ENCODE data around the gene PSME2.

PSME2 gene

DNA sequence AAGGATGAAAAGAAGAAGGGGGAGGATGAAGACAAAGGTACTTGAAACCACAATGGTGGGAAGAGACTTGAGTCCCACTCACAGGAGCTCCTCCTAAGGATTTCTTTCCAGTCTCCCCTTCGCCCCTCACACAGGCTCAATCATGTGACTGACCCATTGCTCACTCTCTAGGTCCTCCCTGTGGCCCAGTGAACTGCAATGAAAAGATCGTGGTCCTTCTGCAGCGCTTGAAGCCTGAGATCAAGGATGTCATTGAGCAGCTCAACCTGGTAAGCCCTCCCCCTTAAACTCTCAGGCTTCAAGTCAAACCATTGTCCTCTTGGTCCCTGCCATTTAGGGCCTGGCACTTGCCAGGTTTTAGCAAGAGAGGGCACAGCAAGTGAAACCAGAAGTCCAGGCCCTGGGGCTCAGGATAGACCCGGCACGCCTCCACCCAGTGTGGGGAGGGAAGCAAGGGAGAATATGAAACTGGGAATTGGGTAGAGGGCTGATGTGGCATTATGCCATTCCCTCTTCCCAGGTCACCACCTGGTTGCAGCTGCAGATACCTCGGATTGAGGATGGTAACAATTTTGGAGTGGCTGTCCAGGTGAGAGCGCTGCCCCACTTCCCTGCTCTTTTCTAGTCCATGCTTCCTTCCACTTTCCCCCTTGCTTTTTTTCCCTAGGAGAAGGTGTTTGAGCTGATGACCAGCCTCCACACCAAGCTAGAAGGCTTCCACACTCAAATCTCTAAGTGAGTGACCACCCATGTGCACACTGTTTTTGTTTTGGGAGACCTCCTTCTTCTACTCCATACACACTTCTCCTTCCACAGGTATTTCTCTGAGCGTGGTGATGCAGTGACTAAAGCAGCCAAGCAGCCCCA is 8.6 kb downstream of the PSME2 start (continued):
- TF ChIP-seq, protein P1, sequence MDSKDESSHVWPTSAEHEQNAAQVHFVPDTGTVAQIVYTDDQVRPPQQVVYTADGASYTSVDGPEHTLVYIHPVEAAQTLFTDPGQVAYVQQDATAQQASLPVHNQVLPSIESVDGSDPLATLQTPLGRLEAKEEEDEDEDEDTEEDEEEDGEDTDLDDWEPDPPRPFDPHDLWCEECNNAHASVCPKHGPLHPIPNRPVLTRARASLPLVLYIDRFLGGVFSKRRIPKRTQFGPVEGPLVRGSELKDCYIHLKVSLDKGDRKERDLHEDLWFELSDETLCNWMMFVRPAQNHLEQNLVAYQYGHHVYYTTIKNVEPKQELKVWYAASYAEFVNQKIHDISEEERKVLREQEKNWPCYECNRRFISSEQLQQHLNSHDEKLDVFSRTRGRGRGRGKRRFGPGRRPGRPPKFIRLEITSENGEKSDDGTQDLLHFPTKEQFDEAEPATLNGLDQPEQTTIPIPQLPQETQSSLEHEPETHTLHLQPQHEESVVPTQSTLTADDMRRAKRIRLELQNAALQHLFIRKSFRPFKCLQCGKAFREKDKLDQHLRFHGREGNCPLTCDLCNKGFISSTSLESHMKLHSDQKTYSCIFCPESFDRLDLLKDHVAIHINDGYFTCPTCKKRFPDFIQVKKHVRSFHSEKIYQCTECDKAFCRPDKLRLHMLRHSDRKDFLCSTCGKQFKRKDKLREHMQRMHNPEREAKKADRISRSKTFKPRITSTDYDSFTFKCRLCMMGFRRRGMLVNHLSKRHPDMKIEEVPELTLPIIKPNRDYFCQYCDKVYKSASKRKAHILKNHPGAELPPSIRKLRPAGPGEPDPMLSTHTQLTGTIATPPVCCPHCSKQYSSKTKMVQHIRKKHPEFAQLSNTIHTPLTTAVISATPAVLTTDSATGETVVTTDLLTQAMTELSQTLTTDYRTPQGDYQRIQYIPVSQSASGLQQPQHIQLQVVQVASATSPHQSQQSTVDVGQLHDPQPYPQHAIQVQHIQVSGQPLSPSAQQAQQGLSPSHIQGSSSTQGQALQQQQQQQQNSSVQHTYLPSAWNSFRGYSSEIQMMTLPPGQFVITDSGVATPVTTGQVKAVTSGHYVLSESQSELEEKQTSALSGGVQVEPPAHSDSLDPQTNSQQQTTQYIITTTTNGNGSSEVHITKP (tag by site-specific recombination; IDR thresholded peaks at IDR 0.05): peak; percentile 78; the same call in 1 of the 2 replicates
- TF ChIP-seq, protein P2, sequence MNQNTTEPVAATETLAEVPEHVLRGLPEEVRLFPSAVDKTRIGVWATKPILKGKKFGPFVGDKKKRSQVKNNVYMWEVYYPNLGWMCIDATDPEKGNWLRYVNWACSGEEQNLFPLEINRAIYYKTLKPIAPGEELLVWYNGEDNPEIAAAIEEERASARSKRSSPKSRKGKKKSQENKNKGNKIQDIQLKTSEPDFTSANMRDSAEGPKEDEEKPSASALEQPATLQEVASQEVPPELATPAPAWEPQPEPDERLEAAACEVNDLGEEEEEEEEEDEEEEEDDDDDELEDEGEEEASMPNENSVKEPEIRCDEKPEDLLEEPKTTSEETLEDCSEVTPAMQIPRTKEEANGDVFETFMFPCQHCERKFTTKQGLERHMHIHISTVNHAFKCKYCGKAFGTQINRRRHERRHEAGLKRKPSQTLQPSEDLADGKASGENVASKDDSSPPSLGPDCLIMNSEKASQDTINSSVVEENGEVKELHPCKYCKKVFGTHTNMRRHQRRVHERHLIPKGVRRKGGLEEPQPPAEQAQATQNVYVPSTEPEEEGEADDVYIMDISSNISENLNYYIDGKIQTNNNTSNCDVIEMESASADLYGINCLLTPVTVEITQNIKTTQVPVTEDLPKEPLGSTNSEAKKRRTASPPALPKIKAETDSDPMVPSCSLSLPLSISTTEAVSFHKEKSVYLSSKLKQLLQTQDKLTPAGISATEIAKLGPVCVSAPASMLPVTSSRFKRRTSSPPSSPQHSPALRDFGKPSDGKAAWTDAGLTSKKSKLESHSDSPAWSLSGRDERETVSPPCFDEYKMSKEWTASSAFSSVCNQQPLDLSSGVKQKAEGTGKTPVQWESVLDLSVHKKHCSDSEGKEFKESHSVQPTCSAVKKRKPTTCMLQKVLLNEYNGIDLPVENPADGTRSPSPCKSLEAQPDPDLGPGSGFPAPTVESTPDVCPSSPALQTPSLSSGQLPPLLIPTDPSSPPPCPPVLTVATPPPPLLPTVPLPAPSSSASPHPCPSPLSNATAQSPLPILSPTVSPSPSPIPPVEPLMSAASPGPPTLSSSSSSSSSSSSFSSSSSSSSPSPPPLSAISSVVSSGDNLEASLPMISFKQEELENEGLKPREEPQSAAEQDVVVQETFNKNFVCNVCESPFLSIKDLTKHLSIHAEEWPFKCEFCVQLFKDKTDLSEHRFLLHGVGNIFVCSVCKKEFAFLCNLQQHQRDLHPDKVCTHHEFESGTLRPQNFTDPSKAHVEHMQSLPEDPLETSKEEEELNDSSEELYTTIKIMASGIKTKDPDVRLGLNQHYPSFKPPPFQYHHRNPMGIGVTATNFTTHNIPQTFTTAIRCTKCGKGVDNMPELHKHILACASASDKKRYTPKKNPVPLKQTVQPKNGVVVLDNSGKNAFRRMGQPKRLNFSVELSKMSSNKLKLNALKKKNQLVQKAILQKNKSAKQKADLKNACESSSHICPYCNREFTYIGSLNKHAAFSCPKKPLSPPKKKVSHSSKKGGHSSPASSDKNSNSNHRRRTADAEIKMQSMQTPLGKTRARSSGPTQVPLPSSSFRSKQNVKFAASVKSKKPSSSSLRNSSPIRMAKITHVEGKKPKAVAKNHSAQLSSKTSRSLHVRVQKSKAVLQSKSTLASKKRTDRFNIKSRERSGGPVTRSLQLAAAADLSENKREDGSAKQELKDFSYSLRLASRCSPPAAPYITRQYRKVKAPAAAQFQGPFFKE (tag by site-specific recombination; IDR thresholded peaks at IDR 0.05; ENCODE audit: borderline replicate concordance): no peak
- TF ChIP-seq PRDM1 (tag by site-specific recombination; IDR thresholded peaks at IDR 0.05) (0 out of 2 replicates have a peak, but pooled peaks have one; percentile 17), ZNF311 (tag by site-specific recombination; IDR thresholded peaks at IDR 0.05; ENCODE audit: borderline replicate concordance) (no peak)

DNA sequence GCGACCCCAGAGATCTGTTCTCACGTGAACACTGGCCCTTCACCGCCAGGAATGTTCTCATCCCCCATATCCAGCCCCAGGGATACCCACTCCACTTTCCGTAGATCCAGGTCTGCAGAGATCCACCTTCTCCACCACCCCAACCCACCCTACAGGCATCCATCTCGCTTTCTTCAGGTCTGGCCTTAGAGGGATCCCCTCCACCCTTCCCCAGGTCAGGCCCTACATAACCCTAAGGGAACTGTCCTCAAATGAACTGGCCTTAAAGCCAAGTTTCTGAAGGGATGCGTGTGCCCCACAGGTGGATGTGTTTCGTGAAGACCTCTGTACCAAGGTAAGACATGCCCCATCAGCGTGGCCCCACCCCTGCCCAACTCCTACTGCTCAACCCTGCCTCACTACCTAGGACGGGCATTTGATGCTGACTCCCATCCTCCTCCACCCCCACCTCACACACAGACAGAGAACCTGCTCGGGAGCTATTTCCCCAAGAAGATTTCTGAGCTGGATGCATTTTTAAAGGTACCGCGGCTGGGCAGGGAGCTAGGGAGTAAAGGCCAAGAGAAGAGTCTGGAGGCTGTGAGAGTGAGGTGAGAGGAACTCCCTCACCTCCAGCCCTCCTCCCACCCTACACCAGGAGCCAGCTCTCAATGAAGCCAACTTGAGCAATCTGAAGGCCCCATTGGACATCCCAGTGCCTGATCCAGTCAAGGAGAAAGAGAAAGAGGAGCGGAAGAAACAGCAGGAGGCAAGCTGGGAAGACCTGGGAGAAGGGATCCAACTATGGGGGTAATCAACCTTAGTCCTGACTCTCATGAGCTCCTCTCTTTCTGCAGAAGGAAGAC is 9.5 kb downstream of the PSME2 start:
- TF ChIP-seq SCRT1 (tag by site-specific recombination; IDR thresholded peaks at IDR 0.05; ENCODE audit: borderline replicate concordance) (0 out of 2 replicates have a peak, but pooled peaks have one; percentile 30), ZNF571 (tag by site-specific recombination; IDR thresholded peaks at IDR 0.05) (no peak), ZBTB17 (tag by site-specific recombination; IDR thresholded peaks at IDR 0.05) (0 out of 2 replicates have a peak, but pooled peaks have one; percentile 31), SCRT2 (tag by site-specific recombination; IDR thresholded peaks at IDR 0.05) (peak; percentile 65), ZBTB20 (tag by site-specific recombination; IDR thresholded peaks at IDR 0.05) (peak; percentile 45; the same call in 1 of the 2 replicates), GLIS1 (tag by site-specific recombination; IDR thresholded peaks at IDR 0.05) (no peak; the same call in 1 of the 2 replicates), ZNF175 (tag by site-specific recombination; IDR thresholded peaks at IDR 0.05) (no peak), IKZF3 (tag by site-specific recombination; IDR thresholded peaks at IDR 0.05) (0 out of 2 replicates have a peak, but pooled peaks have one; percentile 54), WT1 (tag by site-specific recombination; IDR thresholded peaks at IDR 0.05) (no peak)
- TF ChIP-seq, protein P3, sequence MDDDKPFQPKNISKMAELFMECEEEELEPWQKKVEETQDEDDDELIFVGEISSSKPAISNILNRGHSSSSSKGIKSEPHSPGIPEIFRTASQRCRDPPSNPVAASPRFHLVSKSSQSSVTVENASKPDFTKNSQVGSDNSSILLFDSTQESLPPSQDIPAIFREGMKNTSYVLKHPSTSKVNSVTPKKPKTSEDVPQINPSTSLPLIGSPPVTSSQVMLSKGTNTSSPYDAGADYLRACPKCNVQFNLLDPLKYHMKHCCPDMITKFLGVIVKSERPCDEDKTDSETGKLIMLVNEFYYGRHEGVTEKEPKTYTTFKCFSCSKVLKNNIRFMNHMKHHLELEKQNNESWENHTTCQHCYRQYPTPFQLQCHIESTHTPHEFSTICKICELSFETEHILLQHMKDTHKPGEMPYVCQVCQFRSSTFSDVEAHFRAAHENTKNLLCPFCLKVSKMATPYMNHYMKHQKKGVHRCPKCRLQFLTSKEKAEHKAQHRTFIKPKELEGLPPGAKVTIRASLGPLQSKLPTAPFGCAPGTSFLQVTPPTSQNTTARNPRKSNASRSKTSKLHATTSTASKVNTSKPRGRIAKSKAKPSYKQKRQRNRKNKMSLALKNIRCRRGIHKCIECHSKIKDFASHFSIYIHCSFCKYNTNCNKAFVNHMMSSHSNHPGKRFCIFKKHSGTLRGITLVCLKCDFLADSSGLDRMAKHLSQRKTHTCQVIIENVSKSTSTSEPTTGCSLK (tag by site-specific recombination; IDR thresholded peaks at IDR 0.05): no peak
- TF ChIP-seq, protein P4, sequence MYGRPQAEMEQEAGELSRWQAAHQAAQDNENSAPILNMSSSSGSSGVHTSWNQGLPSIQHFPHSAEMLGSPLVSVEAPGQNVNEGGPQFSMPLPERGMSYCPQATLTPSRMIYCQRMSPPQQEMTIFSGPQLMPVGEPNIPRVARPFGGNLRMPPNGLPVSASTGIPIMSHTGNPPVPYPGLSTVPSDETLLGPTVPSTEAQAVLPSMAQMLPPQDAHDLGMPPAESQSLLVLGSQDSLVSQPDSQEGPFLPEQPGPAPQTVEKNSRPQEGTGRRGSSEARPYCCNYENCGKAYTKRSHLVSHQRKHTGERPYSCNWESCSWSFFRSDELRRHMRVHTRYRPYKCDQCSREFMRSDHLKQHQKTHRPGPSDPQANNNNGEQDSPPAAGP (tag by site-specific recombination; IDR thresholded peaks at IDR 0.05): 0 out of 2 replicates have a peak, but pooled peaks have one; percentile 15
- Histone ChIP-seq H3K4me1 (ENCODE audit: control insufficient read depth, insufficient read depth, low read length) (peaks cover 4% of the 10 kb centered on the region; the same call in 1 of the 2 replicates), H3K4me3 (ENCODE audit: low read depth, low read length) (peak overlapping the region; percentile 92), H3K27ac (ENCODE audit: extremely low read depth, low read depth, low read length) (peak overlapping the region; percentile 90; the same call in 1 of the 2 replicates), H3K9me3 (ENCODE audit: control insufficient read depth, insufficient read depth, low read depth, low read length) (no peaks in the 10 kb centered on the region), H3K36me3 (ENCODE audit: control insufficient read depth in 2 of 2, insufficient read depth in 1 of 2, low read length in 2 of 2) (peaks cover 11 to 27% of the 10 kb centered on the region in 2 experiments)
- ChIA-PET POLR2A (interaction anchor here (0.6 to 7.3 kb wide), 14 partner anchors 10 to 171 kb away, joined by 3 to 163 read pairs (median 8); partner anchors contain the start of genes CIDEB, DCAF11, IPO4 and IRF9), CTCF (interaction anchor here (0.6 to 1.2 kb wide), 5 partner anchors 9 to 295 kb away, joined by 3 to 4 read pairs (median 3); partner anchors contain the start of genes IRF9 and PSME2)
